NCI-H345 (cell line): Measurements from ENCODE around the gene CHMP1B.
"Not testable (repeated sequence)": the region's sequence is repeated elsewhere in the genome, so short reads cannot be mapped to it uniquely, and the experiment has no call there.

ENCODE experiments used
- DNase-seq: peaks from one replicate; lab custom pipeline; 2025; lab: John Stamatoyannopoulos, UW

CHMP1B gene

DNA sequence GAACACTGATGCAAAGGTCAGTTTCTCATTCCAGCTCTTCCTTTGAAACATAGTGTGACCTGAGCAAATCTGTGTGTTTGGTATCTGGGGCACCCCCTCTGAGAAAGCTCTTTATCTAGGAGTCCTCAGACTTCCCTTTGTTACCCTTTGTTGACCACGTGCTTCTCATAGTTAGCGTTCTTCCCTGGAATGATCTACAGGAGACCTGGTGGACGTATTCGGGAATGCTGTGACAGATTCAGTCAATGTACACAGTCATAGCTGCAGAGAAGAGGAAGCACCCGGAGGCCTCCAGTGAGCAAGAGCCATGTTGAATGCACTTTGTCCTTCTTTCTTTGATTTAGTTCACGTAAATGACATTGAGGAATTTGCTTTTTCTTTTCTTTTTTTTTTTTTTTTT, 10.7 kb upstream of the CHMP1B start:
- no peak for DNase-seq

DNA sequence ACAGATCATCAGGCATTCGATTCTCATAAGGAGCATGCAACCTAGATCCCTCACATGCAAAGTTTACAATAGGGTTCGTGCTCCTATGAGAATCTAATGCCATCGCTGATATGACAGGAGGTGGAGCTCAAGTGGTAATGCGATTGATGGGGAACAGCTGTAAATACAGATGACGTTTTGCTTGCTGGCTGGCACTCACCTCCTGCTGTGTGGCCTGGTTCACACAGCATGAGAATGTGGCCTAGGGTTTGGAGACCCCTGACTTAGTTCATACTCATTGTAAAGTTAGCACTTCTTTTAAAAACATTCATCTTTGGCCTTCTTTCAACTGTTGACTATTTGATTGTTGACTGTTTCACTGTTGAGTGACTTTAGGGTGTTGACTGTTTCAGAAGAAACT, 8.7 kb upstream of the CHMP1B start:
- no peak for DNase-seq

- no peak for DNase-seq
Observed at GRCh38 chr18:11844436-11844835, 6.8 kb upstream of the CHMP1B start.

DNA sequence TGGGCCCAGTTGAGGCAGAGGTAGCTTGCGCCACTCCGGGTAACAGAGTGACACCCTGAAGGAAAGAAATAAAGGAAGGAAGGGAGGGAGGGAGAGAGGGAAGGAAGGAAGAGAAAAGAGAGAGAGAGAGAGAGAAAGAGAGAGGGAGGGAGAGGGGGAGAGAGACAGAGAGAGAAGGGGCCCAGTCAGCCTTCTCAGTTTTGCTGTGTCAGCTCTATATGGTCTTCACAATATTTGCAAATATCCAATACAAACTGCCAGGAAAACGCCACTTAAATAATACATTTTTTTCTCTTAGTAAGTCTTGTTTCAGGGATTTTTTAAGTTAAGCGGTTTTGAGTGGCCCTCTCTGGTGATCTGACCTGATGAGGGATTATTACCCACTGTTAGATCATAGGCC, 5.6 kb upstream of the CHMP1B start:
- no peak for DNase-seq

GRCh38 chr18:11847811-11848210, 3.4 kb upstream of the CHMP1B start:
- no peak for DNase-seq

- no peak for DNase-seq
Observed at GRCh38 chr18:11849279-11849678, 1.9 kb upstream of the CHMP1B start.

DNA sequence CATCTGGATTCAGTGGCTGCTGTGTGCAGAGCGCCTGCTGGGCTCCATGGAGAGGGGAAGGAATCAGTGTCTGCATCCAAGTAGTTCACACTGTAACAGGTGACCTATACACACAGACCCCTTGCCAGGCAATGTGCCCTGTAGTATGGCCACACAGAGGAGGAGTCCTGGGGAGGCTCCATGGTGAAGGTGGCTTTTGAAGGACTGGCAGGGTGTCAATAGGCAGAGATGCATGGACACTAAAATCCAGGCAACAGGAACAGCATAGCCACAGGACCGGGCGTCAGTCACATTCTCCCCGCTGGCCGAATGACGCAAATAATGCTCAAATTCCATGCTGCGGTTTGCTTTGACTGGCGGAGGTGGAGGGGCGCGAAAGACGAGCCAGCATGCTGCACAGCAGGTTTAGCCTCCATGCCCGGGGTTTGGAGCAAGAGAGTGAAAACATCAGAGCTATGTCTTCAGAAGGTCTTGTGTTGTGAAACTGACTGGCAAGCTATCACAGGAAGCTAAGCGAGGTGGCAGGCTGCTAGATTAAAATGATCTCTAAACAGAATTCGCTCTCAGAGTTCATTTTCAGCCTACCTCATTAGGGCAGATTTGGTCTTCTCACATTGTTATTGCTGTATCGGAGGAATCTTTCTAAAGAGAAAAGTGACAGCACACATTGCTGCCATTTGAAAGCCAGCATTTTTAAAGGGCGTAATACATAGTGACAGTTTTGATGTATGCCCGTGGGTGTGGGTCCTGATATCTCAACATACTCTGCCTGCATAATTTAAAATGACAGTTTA, 1.2 kb upstream of the CHMP1B start:
- DNase-seq = peak; percentile 45

- DNase-seq = no peak
Observed at GRCh38 chr18:11850821-11851145, 430 bp upstream of the CHMP1B start.

DNA sequence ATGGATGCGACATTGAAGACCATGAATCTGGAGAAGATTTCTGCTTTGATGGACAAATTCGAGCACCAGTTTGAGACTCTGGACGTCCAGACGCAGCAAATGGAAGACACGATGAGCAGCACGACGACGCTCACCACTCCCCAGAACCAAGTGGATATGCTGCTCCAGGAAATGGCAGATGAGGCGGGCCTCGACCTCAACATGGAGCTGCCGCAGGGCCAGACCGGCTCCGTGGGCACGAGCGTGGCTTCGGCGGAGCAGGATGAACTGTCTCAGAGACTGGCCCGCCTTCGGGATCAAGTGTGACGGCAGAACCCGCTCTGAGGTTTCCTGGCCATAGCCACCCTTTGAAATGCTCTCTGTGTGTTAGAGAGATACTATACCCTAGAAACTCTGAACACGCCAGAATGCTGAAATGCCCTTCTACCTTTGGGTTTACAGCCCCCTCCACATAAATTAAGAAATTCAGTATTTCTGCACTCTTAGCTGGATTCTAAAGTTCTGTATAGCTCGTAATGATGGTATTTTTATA, 659 bp downstream of the CHMP1B start:
- DNase-seq = peak; percentile 16

DNA sequence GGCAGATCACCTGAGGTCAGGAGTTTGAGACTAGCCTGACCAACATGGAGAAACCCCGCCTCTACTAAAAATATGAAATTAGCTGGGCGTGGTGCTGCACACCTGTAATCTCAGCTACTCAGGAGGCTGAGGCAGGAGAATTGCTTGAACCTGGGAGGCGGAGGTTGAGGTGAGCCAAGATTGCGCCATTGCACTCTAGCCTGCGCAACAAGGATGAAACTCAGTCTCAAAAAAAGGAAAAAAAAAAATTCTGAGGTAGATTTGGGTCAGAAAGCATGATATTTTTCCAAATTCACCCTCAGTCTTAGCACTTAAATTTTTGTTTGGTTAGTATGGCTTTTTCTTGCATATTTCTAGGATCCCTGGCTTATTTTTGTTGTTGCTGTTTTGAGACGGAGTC, 3.3 kb downstream of the CHMP1B start:
- DNase-seq = not testable (repeated sequence)

DNA sequence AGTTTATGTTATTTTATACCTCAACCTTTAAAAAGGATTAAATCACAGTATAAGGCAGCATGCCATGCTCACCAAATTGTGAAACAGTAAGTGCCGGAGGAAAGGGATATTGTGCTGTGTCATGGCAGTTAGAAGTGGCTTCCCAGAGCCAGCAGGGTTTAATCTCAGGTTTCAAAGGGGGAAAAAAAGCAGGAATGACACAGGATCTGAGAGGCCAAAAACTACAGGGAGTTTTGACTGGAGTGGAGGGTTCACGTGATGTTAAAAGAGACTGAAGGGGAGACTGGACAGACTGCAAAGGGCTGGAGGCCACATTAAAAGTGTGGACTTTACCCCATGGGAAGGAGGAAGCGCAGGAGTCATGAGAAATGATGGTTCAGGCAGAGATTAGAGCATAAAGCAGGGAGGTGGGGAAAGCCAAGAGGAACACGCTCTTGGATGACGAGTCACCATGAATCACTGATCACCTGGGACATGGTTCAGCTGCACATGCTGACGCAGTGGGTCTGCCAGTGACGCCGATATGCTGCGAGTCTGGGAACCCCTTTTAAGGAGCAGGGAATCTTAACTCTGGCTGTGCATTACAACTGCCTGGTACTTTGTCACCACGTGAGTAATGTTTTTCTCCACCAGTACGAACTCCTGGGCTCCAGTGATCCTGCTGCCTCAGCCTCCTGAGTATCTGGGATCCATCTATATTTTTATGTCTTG, 6.1 kb downstream of the CHMP1B start:
- no peak for DNase-seq

DNA sequence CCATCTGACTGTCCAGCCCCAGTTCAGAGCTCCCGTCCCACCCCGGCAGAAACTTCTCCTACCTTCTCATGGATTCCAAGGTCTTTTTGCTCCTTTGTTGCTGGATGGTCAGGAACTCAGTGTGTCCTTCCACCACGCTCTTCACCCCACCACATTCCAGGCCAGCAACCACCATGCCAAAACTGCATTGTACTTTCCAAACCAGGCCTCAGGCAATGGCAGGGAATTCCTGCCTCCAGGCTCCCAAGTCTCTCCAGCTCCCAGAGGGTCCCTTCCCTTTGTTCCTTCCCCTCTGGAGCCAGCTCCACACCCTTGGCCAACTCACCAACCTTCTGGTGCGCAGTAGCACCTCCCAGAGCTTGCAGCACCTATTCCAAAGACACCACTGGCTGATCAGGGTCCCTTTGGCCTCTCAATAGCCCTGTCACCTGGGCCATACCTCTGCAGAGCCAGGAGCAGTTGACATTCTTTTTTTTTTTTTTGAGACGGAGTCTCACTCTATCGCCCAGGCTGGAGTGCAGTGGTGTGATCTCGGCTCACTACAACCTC, 8.1 kb downstream of the CHMP1B start:
- DNase-seq = no peak

DNA sequence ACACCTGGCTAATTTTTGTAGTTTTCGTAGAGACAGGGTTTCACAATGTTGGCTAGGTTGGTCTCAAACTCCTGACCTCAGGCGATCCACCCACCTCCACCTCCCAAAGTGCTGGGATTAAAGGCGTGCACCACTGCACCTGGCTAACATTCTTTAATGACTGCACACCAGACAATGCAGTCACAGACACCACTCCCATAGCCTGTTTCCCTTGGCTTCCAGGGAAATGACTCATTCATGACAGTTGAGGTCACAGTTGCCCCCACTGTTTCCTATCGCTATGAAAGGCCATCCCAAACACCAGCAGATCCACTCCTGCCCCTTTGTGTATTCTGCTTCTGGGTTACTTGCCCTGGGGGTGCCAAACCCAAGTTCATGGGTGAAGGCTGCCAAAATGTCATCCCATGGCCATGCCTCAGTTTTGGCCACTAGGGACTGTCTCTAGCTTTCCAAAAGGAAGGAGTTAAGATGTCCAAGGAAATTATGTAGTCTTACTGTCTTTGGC, 8.7 kb downstream of the CHMP1B start:
- DNase-seq = no peak

DNA sequence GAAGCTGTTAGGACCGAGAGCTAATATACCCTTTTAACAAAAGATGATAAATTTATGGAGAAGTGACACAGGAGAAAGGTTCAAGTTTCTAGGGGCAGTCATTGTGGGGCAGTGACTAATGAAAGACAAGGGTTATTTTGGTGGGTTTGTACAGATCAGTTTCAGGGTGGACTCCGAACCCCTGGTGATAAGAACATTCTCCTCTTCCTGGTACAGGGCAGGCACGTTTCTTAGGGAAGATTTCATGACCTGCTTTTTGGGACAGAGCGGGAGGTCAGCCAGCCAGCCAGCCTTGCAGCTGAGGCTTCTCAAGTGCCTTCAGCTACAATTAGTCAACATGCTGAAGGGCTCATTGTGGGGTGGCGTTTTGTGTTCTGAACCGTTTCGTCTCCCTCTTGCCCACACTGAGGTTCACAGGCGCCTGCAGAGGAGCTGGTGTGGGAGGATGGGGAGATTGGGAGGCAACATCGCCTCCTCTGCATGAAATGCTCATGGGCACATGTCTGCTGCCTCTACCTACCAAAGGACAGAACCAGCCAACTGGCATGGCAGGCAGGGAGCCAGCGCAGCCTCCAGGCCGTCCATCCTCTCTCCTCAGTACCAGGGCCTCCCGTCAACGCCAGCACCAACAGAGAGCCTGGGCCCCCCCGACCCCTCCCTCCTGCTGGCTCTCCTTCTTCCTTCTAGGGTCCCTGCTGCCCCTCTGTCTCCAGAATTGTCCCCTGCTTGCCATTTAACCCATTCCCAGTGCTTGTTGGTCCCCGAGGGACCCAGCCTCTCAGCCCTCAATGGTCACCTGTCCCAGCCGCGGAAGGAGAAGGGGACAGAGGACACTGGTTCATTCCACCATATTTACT, 9.6 kb downstream of the CHMP1B start:
- DNase-seq = no peak

DNA sequence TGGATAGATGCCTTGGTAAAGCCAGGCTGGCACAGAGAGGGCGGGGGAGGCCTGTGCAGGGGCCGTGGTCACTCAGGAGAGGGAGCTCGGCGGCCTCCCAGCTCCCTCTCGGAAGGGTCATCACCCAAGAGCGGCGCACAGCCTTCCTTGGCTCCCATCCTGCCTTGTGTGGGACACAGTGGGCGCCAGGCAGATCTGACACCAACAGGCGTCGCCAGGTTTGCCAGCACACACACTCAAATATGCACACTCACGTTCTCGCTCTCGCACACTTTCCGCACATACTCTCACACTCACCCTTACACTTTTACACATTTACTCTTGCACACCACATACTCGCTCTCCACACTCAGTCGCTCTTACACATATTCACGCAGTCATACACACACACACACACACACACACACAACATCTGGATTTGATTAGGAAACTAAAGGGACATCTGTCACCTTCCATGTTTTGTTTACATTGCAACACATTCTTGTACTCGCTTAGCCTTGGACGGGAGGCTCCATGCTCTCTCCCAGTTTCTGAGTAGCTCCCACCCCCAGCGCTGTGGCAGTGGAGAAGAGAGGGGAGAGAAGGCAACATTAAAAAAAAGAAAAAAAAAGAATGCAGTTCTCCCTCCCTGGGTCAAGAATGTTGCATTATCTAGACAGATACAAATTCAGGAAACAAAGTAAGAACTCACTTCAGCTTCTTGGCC, 10.5 kb downstream of the CHMP1B start:
- no peak for DNase-seq

DNA sequence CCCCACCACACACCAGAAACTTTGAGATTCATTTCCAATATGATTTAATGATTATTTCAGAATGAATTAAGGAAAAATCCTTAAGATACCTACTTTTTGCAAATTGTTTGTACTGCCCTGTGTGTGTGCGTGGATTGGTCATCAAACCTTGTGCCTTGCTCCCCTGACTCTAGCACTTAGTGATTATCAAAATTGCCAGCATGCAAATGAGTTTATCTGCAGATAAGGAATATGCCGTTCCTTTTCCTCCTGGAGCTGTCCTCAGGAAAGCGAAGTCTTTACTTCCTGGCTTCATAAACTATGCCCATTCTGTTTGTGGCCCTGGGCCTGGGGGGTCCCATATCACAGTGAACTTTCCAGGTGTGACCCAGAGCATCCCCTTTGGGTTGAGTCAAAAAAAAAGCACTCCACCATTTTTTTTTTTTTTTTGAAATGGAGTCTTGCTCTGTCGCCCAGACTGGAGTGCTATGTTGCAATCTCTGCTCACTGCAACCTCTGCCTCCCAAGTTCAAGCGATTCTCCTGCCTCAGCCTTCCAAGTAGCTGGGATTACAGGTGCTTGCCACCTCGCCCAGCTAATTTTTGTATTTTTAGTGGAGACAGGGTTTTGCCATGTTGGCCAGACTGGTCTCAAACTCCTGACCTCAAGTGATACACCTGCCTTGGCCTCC, 11.4 kb downstream of the CHMP1B start:
- DNase-seq = no peak

DNA sequence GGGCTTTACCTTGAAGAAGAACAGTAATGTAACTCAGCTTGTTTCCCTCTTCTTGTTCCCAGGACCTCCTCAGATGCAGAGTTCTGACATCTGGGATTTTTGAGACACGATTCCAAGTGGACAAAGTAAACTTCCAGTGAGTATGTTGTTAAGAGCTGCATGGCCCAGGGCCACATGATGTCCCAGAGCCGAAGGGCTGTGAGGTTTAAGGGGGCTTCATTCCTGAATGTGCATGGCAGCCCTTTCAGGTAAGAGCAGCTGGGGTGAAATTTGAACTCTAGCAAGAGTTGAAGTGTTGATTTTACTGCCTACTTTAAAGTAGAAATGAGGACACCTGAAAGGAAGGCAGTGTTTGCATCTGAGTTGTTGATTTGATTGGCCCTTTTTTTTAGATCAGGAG, 13.3 kb downstream of the CHMP1B start:
- no peak for DNase-seq

GRCh38 chr18:11865071-11865470, 13.9 kb downstream of the CHMP1B start:
- DNase-seq = no peak

DNA sequence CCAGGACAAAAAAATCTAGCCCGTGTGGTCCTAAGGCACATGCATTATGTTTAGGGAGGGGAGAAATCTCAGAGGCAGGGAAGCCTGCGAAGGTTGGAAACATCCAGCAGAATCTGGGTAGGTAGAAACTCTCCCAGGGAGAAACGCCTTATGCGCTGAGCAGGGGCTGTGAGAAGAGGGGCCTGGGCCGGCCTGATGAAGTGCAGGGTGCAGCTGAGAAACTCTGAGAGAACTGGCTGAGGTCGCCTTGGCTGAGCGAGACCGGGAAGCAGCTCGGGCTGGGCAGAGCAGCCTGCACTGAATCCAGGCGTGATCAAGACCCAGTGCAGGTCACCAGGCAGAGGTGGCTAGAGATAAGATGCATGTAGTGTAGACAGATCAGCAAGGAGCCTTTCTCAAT, 15.1 kb downstream of the CHMP1B start:
- DNase-seq = no peak

GRCh38 chr18:11866764-11867163, 15.6 kb downstream of the CHMP1B start:
- no peak for DNase-seq

- no peak for DNase-seq
Observed at GRCh38 chr18:11868230-11868629, 17.0 kb downstream of the CHMP1B start.
